GM18511 (cell line): ENCODE results near the gene SCAPER.
"Not testable (repeated sequence)": the region's sequence is repeated elsewhere in the genome, so short reads cannot be mapped to it uniquely, and the experiment has no call there.

Experiments used
- ATAC-seq: cut with Tn5 transposase; IDR thresholded peaks from one replicate; pipeline ENCODE4 v1.9.1; 2021; ENCODE audit warnings: mild to moderate bottlenecking, moderate library complexity; ENCODE audit not compliant: unreplicated experiment

Gene SCAPER

DNA sequence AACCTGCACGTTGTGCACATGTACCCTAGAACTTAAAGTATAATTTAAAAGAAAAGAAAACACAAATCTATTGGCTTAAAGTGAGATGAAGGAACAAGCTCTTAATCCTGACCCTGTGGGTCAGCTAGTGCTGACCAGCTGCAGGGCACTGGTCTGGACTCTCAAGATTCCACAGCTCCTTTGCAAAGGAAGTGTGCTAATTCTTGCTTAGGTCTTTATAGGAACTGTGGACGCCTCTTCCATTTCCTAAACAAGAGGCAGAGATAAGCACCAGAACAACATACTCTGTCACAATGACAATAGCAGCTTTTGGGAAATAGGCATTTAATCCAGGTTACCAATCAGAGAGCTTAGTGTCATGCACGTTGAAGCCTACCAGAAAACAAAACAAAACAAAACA lies 402.5 kb downstream of the SCAPER start:
- no peak for ATAC-seq

DNA sequence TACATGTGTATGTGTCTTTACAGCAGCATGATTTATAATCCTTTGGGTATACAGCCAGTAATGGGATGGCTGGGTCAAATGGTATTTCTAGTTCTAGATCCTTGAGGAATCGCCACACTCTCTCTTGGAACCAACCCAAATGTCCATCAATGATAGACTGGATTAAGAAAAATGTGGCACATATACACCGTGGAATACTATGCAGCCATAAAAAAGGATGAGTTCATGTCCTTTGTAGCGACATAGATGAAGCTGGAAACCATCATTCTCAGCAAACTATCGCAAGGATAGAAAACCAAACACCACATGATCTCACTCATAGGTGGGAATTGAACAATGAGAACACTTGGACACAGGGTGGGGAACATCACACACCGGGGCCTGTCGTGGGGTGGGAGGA lies 403.0 kb downstream of the SCAPER start:
- ATAC-seq = not testable (repeated sequence)

GRCh38 chr15:76501726-76502125 lies 403.4 kb downstream of the SCAPER start:
- ATAC-seq = no peak

DNA sequence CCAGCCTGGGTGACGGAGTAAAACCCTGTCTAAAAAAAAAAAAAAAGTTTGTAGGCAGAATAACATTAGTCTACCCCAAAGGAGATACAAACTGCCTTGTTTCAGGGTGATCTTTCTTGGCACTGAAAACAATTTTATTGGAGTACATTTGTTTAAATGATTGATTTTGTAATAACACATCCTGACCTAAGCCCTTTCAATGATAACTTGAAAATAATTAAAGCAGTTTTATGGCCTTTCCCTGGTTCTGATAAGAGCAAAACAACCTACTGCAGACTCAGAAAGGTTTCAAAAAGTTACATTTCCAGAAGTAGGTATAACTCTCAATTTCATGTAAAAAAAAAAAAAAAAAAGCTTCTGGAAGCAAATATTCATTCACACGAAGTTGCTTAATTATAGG lies 404.1 kb downstream of the SCAPER start:
- ATAC-seq = no peak

- ATAC-seq = no peak
These were observed 409.7 kb downstream of the SCAPER start for GRCh38 chr15:76495487-76495886.

GRCh38 chr15:76492538-76492937 lies 412.6 kb downstream of the SCAPER start:
- no peak for ATAC-seq

DNA sequence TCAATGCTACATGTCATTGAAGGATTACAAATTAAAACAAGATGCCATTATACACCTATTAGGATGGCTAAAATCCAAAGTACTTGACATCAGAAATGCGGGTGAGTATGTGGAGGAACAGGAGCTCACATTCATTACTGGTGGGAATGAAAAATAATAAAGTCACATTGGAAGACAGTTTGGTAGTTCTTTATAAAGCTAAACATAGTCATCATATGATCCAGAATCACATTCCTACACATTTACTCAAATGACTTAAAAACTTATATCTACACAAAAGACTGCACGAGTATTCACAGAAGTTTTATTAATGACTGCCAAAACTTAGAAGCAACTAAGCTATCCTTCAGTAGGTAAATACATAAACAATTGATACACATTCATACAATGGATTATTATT lies 421.4 kb downstream of the SCAPER start:
- no peak for ATAC-seq

- no peak for ATAC-seq
These were observed 422.1 kb downstream of the SCAPER start for GRCh38 chr15:76483018-76483417.

- ATAC-seq = no peak
These were observed 424.9 kb downstream of the SCAPER start for GRCh38 chr15:76480267-76480666.

DNA sequence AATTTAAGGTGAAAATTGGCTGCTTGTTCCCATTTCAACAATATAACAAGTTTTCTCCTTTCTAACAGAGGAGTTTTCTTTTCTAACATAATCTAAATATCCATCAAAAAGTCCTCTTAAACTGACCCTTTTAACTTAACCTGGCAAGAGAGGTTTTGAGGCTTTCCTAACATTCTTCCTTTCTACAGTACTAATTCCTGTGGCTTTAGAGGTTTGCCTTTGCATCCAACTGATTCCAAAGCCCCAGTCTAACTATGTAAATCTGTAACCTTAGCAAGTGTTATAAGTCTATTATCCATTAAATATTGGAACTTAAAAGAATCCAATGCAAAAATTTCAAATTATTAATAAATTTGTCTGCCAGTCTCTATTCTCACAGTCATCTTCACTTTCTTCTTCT lies 434.4 kb downstream of the SCAPER start:
- no peak for ATAC-seq

- ATAC-seq = no peak
These were observed 436.4 kb downstream of the SCAPER start for GRCh38 chr15:76468722-76469121.

- no peak for ATAC-seq
These were observed 438.0 kb downstream of the SCAPER start for GRCh38 chr15:76467136-76467535.

GRCh38 chr15:76465728-76466127 lies 439.4 kb downstream of the SCAPER start:
- ATAC-seq = no peak

- no peak for ATAC-seq
These were observed 440.9 kb downstream of the SCAPER start for GRCh38 chr15:76464247-76464646.

- no peak for ATAC-seq
These were observed 444.3 kb downstream of the SCAPER start for GRCh38 chr15:76460871-76461270.

DNA sequence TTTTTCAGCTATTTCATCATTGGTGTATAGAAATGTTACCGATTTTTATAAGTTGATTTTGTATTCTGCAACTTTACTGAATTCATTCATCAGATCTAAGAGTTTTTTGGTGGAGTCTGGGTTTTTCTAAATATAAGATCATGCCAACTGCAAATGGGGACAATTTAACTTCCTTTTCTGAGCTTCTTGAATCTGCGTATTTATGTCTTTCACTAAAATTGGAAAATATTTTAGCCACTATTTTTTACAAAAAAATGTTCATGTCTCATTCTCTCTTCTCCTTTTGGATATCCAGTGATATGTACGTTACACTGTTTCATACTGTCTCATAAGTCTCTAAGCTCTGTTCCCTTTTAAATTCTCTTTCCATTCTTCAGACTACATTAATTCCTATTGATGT lies 444.8 kb downstream of the SCAPER start:
- ATAC-seq = no peak

- no peak for ATAC-seq
These were observed 453.6 kb downstream of the SCAPER start for GRCh38 chr15:76451540-76451939.

- no peak for ATAC-seq
These were observed 455.7 kb downstream of the SCAPER start for GRCh38 chr15:76449455-76449854.

DNA sequence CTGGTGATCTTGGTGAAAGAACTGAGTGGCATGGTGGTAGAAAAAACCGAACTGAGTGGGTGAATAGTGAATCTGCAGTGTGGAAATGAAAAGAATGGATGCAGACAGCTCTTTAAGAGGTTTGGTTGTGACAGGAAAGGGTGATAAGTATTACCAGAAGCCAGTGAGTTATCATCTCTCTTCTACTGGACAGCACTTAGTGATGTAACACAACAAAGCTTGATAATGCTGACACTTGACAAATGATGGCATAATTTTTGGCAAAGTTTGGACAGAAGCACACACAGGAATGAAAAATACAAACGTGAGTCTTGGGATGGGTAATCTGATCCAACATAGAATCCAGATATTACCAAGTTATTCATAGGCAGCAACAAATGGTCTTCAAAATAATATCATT lies 456.4 kb downstream of the SCAPER start:
- ATAC-seq = no peak

DNA sequence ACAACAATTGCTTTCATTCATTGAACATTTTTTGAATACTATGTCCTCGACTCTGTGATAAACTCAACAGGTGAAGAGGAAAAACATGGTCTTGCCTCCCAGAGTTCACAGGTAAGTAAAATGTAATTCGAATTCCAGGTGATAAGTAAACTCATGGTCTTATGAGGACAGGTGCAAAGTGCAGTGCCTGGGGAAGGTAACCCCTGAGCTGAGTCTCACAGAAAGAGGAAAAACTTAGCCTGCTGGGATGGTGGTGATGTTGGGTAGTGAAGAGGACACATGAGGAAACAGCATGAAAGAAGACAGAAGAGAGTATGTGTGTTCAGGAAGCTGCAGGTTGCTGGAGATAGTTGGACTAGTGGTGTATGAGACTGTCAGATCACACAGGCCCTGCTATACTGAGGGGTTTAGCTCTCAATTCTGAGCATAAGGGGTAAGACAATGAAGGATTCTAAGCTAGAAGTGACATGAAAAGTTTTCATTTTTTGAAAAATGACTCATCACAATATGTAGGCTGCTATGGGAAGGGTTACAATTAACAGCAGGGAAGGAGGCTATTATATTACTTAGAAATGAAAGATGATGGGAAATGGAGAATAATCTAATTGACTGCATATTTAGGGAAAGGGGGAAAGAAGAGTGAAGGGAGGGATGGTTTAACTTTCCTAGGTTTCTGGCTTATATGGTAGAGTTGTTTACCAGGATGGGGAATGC lies 457.3 kb downstream of the SCAPER start:
- ATAC-seq = no peak

DNA sequence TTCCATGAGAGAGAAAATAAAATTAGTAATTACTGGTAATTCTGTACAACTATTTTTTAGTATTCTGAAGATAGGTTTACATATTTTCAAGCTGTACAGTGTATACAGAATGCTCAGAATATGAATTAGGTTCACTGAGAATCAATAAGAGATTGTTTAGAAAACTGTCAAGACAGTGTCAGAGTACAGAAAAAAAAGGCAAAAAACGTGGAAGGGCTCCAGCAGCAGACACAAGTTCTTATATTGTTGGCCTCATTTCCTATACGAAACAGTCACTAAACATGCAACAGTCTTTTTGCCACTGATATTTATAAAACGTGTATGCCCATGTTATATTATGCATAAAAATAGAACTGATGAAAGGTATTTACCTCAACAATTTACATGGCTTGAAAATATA lies 464.7 kb downstream of the SCAPER start:
- no peak for ATAC-seq

DNA sequence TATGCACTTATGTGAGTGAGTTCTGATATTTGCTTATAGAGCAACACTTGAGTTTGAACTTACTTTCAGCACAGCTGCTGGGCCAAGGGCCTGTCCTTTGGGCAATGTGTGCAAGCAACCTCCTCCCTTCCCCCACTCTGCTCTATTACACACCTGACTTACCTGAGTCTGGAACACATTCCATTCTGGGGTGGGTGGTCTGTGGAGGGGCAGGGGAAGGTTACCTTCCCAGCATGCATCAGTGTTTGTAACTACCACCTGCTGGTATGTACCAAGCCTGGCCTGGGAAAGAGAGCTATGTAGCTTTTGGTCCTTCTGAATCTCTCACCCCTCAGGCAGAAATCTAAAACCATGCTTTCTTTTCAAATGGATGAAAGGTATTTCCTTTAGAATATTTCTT lies 465.6 kb downstream of the SCAPER start:
- ATAC-seq = no peak

GRCh38 chr15:76433798-76434400 lies 471.2 kb downstream of the SCAPER start:
- no peak for ATAC-seq
